ENCODE data around the gene DUSP28.

- TF ChIP-seq EP300 (IDR thresholded peaks at IDR 0.05), result no peak
- TF ChIP-seq CTCF (IDR thresholded peaks at IDR 0.05), result no peak
- TF ChIP-seq POLR2A (IDR thresholded peaks at IDR 0.05), result no peak
Observed at GRCh38 chr2:240557808-240558207, 2.3 kb upstream of the DUSP28 start, which contains the start of gene ANKMY1.
